GM21737 (cell line): ENCODE measurements around the gene PLSCR4.
A peak's percentile ranks its signal among the peaks of the same experiment; 100 is the strongest.
"Not testable (repeated sequence)": the region's sequence is repeated elsewhere in the genome, so short reads cannot be mapped to it uniquely, and the experiment has no call there.

Source experiments
- ATAC-seq: cut with Tn5 transposase; IDR thresholded peaks from one replicate; pipeline ENCODE4 v1.9.1; 2021; ENCODE audit warnings: mild to moderate bottlenecking, moderate library complexity; ENCODE audit not compliant: unreplicated experiment

Gene PLSCR4

DNA sequence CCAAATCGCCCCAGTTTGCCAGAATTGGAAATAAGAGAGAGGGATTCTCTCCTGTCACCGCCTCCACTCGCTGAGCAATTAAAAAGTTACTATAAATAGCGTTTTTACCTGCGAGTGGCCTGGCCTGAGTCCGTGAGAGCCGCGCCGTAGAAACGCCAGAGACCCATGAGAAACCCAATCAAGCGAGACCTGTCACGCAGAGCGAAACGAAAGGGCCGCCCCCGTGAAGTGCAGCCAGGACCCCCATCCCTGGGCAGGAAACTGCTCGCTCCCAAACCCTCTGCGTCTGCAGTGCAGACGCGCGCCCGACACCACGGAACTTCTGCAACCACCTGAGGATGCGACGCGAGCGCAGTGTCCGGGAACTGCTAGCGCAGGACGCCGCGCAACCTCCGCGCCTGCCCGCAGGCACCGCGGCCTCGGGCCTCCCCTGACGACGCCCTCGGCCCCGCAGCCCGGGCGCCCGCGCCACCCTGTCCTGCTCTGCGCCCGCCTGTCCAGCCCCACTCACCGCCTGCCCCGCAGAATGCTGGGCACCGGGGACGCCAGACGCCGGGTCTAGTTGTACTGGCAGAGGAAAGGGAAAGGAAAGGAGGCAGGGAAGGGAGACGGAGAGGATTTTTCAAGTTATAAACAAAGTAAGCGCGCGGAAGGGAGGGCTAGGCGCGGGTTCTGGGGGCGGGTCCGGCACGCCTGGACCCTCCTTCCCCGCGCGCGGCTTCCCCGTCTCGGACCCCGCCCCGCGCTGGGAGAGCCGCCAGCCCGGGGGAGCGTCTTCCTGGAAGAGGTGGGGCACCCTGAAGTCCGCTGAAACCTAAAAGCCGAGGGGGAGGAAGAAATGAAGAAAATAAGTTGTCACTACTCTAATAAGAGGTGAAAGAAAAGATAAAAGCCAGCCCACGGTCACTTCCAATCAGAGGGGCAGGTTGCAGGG lies at the start of gene PLSCR4:
Gene PLSCR4 (minus strand): TSS at position 657 of the 934 bp plus-strand sequence. CDS start 29,034 bp downstream, outside the sequence.
- ATAC-seq, result peak; percentile 52

DNA sequence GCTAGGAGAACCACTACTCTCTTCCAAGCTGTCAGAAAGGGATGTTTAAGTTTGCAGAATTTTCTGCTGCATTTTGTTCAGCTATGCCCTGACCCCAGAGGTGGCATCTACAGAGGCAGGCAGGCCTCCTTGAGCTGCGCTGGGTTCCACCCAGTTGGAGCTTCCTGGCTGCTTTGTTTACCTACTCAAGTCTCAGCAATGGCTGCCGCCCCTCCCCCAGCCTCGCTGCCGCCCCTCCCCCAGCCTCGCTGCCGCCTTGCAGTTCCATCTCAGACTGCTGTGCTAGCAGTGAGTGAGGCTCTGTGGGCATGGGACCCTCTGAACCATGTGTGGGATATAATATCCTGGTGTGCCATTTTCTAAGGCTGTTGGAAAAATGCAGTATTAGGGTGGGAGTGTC lies 42.5 kb upstream of the PLSCR4 start:
- not testable (repeated sequence) for ATAC-seq

DNA sequence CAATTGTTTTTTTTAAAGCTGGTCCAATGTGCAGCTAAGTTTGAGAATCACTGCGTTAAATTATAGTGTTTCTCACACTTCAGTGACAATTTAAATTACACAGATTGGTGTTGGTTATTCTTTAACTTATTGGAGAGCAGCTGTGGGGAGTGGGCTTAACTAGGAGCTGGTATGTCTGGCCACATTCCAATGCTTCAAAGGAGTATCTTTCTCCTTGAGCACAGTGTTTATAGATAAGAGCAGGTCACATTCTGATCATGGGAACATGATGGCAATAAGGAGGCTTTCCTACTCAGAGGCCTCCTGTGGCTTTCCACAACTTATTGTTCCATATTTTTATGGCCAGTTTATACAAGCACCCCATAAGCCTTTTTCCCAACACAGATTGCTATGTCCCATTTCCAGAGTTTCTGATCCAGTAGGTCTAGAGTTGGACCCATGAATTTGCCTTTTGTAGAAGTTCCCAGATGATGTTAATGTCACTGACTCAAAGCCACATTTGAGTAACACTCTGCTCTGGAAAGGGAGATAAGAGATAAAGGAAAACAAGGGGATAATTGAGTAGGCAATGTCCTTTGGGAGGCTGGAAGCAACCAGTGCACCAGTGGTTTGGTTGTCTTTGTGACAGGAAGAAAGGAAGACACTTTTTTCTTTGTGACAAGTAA lies 33.0 kb upstream of the PLSCR4 start:
- ATAC-seq, result no peak

DNA sequence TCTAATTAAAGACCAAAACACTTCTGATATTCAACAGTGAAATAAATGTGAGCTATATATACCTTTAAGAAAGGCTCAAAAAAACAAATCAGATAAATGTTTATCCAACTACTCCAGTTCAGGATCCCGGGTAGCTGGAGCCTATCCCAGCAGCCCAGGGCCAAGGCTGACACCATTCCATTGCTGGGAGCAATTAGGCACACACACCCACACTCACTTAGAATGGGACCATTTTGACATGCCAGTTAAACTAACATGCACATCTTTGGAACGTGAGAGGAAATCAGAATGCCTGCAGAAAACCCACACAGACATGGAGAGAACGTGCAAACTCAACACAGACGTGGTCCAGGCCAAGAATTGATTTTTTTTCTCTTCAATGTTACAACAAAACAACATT lies 30.0 kb upstream of the PLSCR4 start:
- ATAC-seq, result no peak

DNA sequence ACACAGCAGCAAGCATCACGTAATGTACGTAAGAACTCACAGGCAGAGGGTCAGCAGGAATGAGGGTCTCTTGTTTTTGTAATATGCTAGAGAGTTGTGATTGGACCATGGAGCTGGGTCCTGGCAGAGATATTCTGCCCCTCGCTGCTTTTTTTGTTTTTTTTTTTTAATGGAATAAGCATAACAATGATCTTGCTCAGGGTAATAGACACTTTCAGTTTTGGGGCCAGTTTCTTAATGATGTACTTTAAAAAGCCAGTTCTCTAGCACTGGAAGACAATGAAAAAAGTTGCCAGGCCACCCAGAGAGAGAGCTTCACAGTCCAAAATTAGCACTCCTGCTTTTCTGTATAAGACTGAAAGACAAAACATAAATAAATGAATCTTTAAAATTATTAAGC lies 29.0 kb upstream of the PLSCR4 start:
- no peak for ATAC-seq

GRCh38 chr3:146279013-146279412 lies 28.1 kb upstream of the PLSCR4 start:
- no peak for ATAC-seq

GRCh38 chr3:146277953-146278631 lies 27.2 kb upstream of the PLSCR4 start:
- no peak for ATAC-seq

DNA sequence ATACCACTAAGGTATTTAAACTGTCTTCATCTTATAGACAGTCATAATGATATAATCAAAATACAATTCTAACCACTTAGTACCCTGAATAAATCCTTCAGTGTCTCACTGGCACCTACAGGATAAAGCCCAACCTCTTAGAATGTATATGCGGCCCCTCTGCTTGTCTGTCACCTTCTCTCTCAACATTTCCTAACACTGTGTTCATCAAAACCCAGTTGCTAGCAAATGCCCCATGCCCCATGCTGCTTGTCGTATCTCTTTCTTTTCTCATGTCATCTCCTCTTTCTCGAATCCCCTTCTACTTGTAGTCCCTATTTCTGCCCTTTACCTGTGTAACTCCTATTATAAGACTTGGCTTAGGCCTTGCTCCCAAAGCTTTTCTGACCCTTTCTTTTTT lies 24.6 kb upstream of the PLSCR4 start:
- no peak for ATAC-seq

DNA sequence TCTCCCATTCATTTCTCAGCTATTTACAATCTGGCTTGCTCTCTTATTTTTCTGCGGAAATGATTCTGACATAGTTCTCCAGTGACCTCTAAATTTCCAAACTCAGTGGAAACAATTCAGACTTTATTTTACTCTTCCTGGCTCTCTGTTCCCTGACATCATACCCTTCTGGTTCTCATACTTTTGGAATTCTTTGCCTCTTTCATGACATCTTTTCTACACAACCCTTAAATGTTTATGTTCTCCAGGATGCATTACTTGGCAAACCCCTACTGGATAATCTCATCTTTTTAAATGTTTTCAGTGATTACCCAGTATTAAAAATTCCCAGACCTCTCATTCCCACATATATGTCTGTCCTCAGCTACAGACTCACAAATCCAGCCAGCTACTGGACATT lies 23.9 kb upstream of the PLSCR4 start:
- no peak for ATAC-seq

DNA sequence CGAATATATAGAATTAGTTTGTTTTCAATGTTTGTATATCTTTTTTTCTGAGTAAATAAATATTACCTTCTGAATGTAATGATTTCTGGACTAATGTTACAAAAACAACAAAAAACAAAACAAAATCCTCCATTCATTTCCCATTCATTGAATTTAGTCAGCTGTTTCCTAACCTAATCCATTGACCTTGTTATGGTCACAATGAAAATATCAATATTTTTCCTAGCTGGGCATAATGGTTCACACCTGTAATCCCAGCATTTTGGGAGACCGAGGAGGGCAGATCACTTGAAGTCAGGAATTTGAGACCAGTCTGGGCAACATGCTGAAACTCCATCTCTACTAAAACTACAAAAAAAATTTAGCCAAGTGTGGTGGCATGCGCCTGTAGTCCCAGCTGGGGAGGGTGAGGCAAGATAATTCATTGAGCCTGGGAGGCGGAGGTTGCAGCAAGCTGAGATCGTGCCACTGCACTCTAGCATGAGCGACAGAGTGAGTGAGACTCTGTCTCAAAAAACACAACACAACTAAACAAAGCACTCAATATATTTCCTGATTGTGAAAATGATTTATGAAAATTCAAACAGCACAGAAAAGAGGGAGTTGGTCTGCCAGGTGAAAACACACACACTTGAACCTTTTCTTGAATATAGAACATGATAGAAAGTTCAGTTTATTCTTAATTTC lies 23.0 kb upstream of the PLSCR4 start:
- no peak for ATAC-seq

GRCh38 chr3:146271180-146271579 lies 20.3 kb upstream of the PLSCR4 start:
- no peak for ATAC-seq

DNA sequence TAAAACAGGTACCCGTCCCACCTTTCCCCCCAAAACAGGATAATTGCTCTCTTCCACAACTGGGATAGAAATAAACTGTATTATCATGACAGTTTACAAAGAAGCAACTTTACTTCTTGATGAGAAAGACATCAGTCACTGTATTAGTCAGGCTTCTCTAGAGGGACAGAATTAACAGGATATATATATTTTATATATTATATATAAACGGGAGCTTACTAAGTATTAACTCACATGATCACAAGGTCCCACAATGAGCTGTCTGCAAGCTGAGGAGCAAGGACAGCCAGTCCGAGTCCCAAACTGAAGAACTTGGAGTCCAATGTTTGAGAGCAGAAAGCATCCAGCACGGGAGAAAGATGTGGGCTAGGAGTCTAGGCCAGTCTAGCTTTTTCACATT lies 18.4 kb upstream of the PLSCR4 start:
- no peak for ATAC-seq

GRCh38 chr3:146268535-146269219 lies 17.8 kb upstream of the PLSCR4 start:
- no peak for ATAC-seq

- ATAC-seq, result no peak
Observed at GRCh38 chr3:146265720-146266119, 14.8 kb upstream of the PLSCR4 start.

- ATAC-seq, result no peak
Observed at GRCh38 chr3:146262371-146263110, 11.6 kb upstream of the PLSCR4 start.

- no peak for ATAC-seq
Observed at GRCh38 chr3:146259880-146260589, 9.1 kb upstream of the PLSCR4 start.

DNA sequence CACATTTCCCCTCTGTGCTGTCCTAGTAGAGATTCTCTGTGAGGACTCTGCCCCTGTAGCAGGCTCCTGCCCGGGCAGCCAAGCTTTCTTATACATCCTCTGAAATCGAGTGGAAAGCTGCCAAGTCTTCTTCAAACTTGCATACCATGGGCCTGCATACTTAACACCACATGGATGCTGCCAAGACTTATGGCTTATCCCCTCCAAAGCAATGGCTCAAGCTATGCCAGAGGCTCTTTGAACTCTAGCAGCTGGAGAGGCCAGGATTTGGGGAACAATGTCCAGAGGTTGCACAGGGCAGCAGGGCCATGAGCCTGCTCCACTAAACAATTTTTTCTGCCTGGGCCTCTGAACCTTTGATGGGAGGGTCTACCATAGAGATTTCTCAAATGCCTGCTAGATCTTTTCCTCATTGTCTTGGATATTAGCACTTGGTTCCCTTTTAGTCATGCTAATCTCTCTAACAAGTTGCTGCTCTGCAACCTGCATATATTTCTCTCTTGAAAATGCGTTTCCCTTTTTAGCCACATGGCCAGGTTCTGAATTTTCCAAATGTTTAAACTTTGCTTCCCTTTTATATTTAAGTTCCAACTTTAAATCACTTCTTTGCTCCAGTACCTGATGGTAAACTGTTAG lies 6.1 kb upstream of the PLSCR4 start:
- no peak for ATAC-seq

- not testable (repeated sequence) for ATAC-seq
Observed at GRCh38 chr3:146252445-146252844, 1.5 kb upstream of the PLSCR4 start.

DNA sequence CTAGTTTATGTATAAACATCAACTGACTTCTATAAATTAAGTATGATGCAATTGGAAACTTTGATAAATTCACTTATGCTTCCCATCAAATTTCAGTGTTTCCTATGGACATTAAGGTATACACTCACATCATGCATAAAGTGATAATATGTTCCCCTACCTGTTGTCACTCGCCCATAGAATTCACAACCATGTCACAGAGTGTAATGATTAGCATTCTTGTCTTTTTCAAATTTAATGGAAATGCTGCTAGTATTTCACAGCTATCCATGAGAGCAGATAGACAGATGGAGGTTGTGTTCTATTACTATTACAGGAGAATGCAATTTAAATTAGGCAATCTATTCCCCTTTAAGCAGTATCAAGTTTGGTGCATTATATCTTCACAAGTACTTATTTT lies 984 bp downstream of the PLSCR4 start:
- ATAC-seq, result no peak
